ENCODE results near the gene REXO1.

- TF ChIP-seq CTCF (IDR thresholded peaks at IDR 0.05) = no peak
- TF ChIP-seq POLR2A (IDR thresholded peaks at IDR 0.05) = no peak
- TF ChIP-seq POLR2AphosphoS5 (IDR thresholded peaks at IDR 0.05) = no peak
Measured at GRCh38 chr19:1827566-1828278, 20.6 kb downstream of the REXO1 start.
